Measurements from ENCODE around the gene ZFX. TPM values are rescaled to one million over a fixed set of nuclear protein-coding genes. Genes with fewer than 3 reads are reported as not detected.

ZFX gene
- total RNA-seq, 1 donor: 69.3 TPM

- H3K4me3 ChIP-seq (ENCODE audit: low read depth, low read length): no peak overlapping the region
- no peak for DNase-seq (ENCODE audit: low read depth)
- no peak for TF ChIP-seq CTCF (IDR thresholded peaks at IDR 0.05; ENCODE audit: insufficient read depth, low read length)
Measured at GRCh38 chrX:24216037-24216436, 66.5 kb downstream of the ZFX start.

GRCh38 chrX:24216827-24217226 lies 67.3 kb downstream of the ZFX start:
- H3K4me3 ChIP-seq (ENCODE audit: low read depth, low read length): no peak overlapping the region
- TF ChIP-seq CTCF (IDR thresholded peaks at IDR 0.05; ENCODE audit: insufficient read depth, low read length): no peak
- no peak for DNase-seq (ENCODE audit: low read depth)

GRCh38 chrX:24219320-24219719 lies 69.8 kb downstream of the ZFX start:
- DNase-seq (ENCODE audit: low read depth): no peak
- TF ChIP-seq CTCF (IDR thresholded peaks at IDR 0.05; ENCODE audit: insufficient read depth, low read length): no peak
- no peak overlapping the region for H3K4me3 ChIP-seq (ENCODE audit: low read depth, low read length)

GRCh38 chrX:24221872-24222271 lies 72.3 kb downstream of the ZFX start:
- H3K4me3 ChIP-seq (ENCODE audit: low read depth, low read length): no peak overlapping the region
- TF ChIP-seq CTCF (IDR thresholded peaks at IDR 0.05; ENCODE audit: insufficient read depth, low read length): no peak
- DNase-seq (ENCODE audit: low read depth): no peak

- no peak for TF ChIP-seq CTCF (IDR thresholded peaks at IDR 0.05; ENCODE audit: insufficient read depth, low read length)
- H3K4me3 ChIP-seq (ENCODE audit: low read depth, low read length): no peak overlapping the region
Measured at GRCh38 chrX:24225265-24225664, 75.7 kb downstream of the ZFX start.

GRCh38 chrX:24226176-24226575 lies 76.6 kb downstream of the ZFX start:
- no peak for DNase-seq (ENCODE audit: low read depth)
- TF ChIP-seq CTCF (IDR thresholded peaks at IDR 0.05; ENCODE audit: insufficient read depth, low read length): no peak
- no peak overlapping the region for H3K4me3 ChIP-seq (ENCODE audit: low read depth, low read length)

More at GRCh38 chrX:24225265-24225664, 75.7 kb downstream of the ZFX start:
- no peak for DNase-seq (ENCODE audit: low read depth)

- TF ChIP-seq CTCF (IDR thresholded peaks at IDR 0.05; ENCODE audit: insufficient read depth, low read length): no peak
- no peak overlapping the region for H3K4me3 ChIP-seq (ENCODE audit: low read depth, low read length)
- no peak for DNase-seq (ENCODE audit: low read depth)
Measured at GRCh38 chrX:24228596-24228995, 79.1 kb downstream of the ZFX start.

Data from fibroblast of the aortic adventitia (primary cell).